Hindlimb muscle (tissue), 1 donor: ENCODE data around the gene TMC1. TPM values are rescaled to one million over a fixed set of nuclear protein-coding genes. Genes with fewer than 3 reads are reported as not detected.

Experiments used
- DNase-seq: peaks from one replicate; pipeline ENCODE4 v3.0.0-alpha.2; 2013
- polyA plus RNA-seq: library from polyadenylated mRNA; unstranded; fragments of 120-200 nt; gene quantifications from one replicate; pipeline ENCODE4 v1.2.1, GENCODE V29; 2013; ENCODE audit not compliant: insufficient read length

The TMC1 gene
- polyA plus RNA-seq, 1 donor, result 1.1 TPM

DNA sequence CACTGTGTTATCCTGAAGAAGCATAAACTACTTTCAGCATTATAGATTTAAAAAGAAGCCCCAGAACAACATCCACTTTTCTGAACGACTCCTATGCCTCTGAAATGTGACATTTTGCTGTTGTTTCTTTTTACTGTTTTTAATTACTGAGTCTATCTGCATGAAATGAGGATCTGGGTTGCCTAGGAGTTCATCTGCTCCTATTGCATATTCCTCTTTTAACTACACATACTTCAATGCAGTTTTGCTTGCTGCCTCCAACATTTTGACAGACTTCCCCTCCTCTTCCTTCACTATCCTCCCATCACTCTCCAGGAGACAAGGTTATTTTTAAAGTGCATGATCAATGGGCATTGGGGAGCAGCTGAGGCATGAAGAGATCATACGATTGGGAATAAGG, 164.5 kb downstream of the TMC1 start:
- no peak for DNase-seq

DNA sequence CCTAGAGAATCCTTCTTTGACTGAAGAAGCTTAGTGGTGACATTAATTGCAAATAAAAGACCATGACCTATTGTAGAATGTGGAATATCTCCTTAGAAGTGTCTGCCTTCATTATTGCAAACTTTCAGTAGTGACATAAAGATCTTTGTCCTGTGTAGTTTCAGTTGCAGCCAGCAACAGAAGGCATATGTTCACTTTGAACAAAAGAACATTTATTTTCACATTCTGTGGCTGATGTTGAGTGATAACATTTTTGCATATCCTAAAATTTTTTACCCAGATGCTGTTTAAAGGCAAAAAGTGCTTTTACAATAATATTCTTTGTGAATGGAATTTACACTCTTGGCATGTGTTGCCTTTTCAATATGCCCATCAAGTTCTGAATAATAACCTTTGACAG, 165.9 kb downstream of the TMC1 start:
- no peak for DNase-seq

DNA sequence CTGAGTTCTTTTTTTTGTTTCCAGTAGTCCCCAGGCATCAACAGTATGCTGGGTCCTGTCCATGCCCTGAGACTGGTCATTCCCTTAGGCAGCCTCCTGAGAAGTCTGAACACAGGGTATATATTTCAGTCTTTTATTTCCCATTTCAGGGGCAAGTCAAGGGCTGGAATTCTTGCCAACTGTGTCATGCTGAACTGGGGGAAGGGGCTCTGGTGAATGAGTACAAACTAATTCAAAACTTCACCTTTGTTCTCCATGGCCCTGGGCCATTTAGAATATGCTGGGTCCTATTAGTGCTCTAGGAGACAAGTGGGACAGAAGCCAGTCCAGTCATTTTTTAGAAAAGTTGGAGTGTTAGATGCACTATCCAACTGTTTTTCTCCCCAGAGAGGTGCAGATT, 170.3 kb downstream of the TMC1 start:
- no peak for DNase-seq

DNA sequence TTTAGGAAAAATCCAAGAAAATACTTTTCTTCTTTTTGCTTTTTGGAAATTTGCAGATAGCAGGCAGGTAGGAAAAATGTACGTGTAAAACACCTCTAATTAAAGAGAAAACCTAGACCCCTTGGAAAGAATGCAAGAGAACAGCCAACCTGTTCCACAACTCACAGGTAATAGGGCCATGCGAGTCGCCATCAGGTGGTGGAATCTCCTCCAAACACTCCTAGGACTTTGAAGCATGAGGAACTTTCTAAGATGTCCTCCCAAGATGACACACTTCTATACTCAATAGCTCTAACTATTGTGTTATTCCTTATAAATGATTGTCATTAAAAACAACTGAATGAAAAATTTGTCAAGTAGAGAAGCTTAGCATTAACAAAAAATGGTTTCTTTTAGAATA, 174.0 kb downstream of the TMC1 start:
- no peak for DNase-seq

DNA sequence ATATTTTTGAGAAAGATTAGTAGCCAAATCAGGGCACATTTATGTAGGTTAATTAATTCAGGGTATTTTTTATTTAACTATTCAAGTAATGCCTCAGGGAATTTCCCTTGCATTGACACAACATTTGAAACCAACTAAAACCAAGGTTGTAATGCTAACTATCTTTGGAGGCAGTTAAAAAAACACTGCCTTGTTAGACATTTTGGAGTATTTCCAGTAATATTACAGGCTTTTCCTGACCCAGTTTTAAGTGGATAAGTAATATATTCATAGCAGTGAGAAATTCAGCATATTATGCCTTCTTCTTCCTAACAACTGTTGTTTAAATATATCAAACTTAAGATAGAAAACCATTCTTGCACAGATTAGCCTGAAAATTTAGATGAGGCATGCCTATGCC, 175.1 kb downstream of the TMC1 start:
- no peak for DNase-seq

DNA sequence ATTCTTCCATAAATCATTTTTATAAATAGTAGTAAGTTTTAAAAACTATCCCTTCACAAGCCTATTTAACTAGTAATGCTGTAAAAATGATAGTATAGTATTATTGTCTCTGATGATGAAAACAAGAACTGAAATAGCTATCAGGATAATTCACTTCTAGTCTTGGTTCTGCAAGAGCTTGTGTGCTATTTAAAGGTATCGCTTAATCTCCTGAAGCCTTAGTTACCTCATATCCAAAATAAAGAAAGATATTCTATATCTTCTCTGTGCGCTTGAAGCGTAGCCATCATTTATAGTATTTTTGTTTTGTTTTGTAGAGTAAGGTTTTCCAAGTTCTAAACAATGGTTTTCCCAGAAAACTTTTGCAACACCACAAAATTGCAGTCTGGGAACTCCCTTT, 180.1 kb downstream of the TMC1 start:
- no peak for DNase-seq

DNA sequence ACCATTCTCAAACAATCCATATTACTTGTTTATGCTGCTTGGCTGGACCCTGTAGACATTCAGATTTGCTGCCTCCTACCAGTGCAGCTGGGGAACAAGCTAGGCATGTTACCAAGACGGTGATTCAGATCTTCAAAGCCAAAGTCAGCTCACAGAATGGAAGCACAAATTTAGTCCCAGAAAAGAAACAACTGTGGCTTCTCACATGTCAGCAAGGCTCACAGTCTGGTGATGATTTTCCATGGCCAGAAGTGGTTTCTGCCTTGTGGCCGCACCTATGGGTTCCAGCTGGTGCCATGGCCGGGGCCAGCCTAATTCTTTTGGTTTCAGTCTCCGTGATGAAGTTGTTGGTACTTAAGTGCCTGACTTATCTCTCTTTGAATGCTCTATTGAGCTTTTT, 182.2 kb downstream of the TMC1 start:
- no peak for DNase-seq

DNA sequence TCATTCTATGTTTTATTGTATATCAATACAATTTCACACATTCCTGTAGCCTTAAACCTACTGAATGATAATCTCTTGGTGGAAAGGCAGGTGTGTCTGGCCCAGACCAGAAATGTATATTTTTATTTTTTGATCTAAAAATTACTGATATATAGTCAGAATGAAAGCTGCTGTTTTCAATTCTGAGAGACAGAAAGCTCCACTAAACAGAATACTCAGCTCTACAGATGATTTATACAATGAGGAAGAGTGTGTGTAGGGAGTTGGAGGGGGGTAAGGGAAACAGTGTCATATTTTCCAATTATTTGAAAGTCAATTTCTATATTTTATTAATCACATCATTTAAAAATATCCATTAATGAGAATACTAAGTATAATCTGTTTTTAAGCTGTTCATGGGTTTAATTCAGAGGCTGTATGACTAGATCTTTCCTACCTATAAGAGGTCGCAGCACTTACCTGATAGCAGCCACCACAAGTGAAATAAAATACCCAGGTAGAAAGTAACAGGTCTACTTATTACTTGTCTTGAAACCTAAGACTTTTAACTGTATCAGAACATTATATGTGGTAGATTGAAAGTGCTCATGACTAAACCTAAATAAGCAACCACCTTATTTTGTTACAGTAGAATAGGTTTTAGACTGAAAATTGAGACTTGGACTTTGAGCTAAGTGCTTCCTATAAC, 183.4 kb downstream of the TMC1 start:
- no peak for DNase-seq

DNA sequence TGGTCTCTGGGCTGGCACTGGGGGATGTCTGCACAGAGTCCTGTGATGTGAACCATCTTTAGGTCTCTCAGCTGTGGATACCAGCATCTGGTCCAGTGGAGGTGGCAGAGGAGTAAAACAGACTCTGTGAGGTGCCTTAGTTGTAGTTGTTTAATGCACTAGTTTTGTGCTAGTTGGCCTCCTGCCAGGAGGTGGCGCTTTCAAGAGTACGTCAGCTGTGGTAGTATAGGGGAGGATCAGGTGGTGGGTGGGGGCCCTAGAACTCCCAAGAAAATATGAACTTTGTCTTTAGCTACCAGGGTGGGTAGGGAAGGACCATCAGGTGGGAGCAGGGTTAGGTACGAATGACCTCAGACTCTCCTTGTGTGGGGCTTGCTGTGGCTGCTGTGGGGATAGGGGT, 197.1 kb downstream of the TMC1 start:
- DNase-seq, result no peak

DNA sequence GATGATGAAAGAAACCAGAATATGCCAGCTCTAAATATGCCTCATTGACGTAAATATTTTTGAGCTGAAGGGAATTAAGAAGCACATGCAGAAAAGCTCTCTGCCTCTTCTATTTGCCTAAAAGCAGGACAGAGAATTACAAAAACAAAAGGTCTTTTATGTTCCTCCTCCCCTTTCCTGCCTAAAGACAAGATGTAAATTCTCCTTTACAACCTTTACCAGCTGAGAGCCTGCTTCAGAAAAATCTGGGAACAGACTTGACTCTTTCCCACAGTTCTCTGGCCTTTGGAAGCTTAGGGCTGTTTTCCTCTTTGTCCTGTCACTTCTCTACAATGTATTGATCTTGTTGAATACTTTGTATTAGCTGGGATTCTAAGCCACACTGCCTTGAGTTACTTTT, 199.7 kb downstream of the TMC1 start:
- DNase-seq, result no peak

DNA sequence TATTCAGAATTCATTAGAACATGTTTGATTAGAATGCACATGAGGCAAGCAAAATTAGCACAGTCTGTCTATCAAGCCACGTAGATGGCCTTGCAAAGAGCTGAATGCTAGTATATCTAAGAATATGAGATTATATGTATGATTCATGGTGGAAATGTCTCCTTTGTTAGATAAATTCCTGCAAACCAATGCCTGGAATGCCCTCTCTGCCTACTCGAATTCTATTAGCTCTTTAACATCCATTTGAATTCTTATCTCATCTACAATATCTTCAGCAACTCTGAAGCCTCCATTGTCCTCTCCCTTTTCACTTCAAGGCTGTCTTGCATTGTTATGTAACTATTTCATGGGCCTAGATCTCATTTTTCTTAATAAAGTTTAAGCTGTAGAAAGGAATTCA, 205.5 kb downstream of the TMC1 start:
- DNase-seq, result no peak

DNA sequence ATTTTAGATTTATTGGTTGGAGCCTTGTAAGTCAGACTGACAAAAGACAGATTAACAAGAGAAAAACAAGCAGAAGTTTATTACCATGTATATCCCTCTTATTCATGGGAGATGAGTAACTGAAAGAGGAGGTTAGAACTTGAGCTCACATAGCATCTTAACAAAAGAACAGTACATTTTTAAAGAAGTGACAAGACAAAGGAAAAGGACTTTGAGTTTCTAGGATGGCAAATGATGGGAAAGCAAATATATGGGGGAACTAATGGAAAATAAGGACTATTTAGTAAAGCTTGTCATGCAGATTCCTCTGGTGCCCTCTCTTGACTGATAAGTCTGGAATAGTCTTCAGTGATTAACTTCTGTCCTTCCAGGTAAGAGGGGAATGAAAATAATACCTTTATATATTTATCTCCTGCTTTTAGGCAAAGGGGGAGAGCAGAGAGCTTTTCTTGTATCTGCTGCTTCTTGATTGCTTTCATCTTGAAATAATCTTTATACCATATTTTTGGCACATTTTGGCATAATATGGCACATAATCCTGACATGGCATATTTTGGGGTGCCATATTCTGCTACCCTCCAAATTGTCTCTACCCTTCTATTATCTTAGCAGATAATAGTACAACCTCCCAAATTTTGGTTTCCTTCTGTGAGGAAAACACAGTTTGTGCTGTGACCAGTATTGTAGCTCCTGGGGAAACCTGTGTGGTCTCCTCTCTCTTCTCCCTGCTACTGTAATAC, 206.8 kb downstream of the TMC1 start:
- DNase-seq, result no peak

DNA sequence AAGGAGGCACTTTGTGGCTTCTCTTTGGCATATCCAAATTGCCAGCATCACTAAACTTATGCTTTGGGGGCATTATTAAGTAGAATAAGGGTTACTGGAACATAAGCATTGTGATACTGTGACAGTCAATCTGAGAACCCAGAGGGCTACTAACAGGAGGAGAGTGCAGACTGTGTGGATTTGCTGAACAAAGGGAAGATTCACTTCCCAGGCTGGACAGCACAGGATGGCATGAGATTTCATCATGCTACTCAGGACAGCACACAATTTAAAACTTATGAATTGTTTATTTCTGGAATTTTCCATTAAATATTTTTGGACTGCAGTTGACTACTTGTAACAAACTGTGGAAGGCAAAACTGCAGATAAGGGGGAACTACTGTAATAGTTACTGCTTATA, 212.5 kb downstream of the TMC1 start:
- DNase-seq, result no peak

DNA sequence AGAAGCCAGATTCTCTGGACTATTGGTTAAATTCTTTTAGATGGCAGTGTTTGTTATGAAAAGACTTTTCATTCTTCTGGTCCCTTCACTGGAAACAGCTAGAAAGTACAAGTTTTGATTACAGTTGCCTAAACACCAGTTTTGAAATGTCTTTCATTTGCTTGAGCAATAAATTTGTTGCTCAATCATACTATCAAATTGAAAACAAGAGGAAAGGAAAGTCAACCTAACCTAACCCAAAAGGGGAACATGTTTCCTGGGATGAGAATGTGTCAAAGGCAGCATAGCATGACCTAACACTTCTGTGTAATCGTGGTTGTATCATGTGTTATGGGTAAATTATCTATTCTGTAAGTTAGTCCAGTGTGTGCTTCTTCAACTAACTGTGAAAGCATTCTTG, 213.2 kb downstream of the TMC1 start:
- DNase-seq, result no peak

DNA sequence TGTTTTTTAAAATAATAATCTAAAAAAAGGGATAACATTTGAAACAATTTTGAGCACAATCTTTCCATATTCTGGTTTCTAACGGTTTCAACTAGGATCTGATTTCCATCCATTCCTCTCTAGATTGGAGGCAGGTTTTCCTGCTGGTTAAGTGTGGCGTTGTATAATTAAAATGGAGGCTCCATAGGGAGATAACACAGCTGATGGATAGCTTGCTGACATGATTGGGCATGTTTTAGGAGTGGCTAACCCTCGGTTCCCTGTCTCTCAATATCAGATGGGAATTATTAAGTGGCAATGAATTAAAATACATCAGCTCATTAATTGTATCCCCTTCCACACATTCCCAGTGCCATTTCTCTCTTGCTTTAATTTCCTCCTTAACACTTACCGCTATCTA, 222.4 kb downstream of the TMC1 start:
- no peak for DNase-seq

DNA sequence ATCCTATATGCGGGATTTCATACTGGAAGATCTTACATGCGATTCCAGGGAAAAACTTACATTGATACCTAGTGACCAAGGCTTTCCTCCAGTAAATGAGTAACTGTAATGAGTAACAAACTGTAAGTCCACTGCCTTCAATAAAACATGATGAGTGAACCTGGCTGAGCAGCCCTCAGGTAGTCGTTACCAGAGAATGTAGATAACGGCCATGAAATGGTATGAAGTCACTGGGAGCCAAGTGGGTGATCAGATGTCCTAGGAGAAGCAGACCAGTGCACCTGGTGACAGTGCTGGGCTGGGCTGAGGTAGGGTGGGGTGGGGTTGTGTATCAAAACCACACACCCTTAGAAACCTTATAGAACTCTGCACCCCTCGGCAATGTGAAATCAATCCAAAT, 227.9 kb downstream of the TMC1 start:
- DNase-seq, result no peak

DNA sequence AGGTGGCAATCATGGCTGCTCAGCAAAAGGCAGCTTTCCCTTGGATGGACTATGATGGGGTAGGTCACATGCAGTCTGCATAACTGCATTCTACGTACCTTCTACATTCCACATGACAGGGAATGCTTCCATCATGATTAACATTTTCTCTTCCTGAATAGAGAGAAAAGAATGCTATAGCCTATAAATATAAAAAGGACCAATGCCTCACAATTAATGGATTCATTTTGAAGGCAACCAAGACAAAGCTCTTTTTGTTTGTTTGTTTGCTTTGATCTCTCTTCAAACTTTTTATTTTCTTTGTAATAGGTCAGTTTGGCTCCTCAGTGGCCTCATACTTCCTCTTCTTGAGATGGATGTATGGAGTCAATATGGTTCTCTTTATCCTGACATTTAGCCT, 230.1 kb downstream of the TMC1 start:
- no peak for DNase-seq

DNA sequence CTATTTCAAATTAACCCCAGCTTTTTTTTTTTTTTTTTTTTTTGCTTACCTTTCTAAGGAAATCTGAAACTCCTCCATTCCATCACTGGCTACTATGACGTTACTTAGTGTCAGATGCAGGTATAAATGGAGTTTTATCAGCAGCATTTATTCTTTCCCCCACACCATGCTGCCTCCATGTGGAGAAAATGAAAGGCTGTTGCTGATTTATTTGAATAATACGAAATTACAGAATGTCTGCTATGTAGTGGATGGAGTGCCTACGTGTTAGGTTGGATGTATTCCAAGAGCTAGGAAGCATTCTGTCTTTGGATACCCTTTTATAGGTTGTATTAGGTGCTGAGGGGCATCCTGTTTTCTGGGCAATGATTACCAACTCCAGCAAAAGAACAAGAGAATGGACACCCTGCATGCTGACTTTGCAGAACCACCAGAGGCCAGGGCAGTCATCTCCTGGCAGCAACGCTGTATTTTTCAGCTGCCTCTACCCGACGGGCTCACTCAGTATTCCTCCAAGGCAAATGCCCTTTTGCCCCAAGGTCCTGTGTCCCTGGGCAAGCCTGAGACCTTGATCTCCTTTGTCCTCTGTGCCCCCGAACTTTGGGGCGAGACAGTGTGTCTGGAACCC, 232.0 kb downstream of the TMC1 start:
- DNase-seq, result no peak

DNA sequence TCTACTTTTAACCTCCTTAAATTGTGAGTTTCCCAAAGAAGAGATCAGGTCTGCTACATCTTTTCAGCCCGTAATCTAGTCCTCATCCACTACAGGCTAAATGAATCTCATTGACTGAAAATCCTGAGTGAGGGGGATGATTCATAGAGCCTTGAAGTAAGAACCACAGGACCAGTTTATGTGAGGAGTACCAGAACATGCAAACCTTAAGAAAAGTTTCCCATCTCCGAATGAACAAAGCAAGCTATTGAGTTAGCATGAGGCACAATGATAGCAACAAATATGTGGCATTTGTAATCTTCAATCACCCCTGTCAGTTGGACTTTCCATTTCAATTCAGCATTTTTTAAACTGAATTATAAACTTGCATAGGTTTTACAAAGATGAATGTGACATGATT, 234.4 kb downstream of the TMC1 start:
- no peak for DNase-seq

DNA sequence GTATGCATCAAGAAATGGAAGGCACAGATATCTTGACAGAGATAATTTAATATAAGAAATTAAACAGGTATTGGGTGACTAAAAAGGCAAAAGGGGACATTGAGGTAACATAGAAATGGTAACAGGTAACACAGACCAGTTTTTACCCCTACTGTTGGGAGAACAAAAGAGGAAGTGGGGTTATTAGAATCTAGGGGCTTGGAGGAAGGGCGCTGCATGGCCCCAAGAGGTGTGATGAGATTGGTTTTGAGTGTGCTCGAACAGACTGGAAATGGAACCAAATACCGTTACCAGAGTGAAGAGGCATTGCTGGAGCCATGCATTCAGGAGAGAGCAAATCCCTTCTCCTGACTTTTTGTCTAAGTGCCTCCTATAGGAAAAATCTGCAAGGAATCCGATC, 237.5 kb downstream of the TMC1 start:
- no peak for DNase-seq

DNA sequence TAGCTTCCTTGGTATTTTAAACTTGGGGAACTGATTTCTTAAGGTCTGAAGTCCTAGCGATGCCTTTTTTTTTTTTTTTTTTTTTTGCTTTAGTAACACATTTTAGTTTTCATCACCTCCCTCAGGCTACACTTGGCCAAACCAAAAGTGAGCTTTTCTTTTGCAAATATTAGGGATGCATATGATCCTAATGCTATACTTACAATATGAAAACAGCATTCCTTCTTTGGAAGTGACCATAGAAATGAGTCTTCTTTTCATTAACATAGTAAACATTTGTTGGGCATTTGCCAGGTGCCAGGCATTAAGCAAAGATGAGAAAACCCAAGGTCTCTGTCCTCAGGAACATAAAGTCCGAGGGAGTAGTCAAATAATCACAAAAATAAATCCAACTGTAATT, 241.6 kb downstream of the TMC1 start:
- DNase-seq, result no peak

DNA sequence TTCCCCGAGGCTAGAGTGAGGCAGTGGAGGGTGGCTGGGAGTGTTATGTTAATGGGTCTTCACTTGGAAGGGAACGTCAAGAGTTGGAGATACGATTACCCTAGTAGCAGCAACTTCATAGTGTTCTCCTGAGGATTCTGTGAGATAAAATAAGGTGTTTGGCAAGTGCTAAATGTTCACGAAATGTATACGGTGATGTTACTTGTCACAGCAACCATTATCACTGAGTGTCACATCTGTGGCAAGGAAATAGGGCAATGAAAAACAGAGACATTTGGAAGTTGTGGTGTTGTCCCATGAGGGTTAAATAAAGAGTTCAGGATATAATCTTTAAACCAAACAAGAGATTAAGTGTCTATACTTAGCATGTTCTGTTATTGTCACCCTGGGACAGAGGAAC, 248.1 kb downstream of the TMC1 start:
- no peak for DNase-seq

DNA sequence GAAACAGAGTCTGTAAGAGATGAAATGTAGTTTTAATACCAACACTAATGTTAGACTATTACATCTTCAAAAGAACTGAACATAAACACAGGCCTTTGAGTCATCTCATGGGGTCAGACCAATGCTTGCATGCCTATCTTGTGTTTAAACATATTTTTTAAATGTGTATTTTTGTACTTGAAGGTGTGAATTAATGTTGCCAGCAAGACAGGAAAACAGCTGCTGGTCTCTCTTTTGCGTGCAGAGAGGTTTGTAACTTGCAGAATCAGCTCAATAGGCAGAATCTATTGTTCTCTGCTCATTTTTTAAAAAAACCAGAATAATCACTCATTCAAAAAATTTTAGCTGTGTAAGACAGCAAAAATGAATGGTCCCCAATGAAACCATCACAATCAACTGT, 251.3 kb downstream of the TMC1 start:
- no peak for DNase-seq

DNA sequence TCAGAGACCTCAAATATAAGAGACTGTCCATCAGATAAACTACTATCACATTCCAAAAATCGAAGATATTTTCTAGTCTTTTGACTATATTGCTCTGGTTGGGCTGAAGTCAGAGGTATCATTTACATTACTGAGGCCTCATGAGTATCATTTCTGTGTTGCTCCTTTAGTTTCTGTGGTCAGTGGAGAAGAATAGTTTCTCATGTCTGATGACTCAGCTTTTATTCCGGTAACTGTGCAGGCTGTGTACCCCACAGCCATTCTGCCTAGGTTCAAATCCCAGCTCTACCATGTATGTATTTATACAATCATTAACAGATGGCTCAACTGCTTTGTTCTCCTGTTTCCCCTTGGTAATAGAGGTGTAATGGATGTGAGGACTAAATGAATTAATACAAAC, 252.2 kb downstream of the TMC1 start:
- DNase-seq, result no peak
